Upper lobe of left lung (tissue), 6 donors: ENCODE results near the gene ENDOV. TPM values are rescaled to one million over a fixed set of nuclear protein-coding genes. Genes with fewer than 3 reads are reported as not detected.
"Not testable (repeated sequence)": the region's sequence is repeated elsewhere in the genome, so short reads cannot be mapped to it uniquely, and the experiment has no call there.

ENCODE experiments used
- ATAC-seq, 2 donors: fragments of 200-7000 bp; cut with Tn5 transposase; one replicate each; pipeline ENCODE4 v1.9.1; 2022; ENCODE audit warnings: mild to moderate bottlenecking in 2 of 2, moderate library complexity in 2 of 2; ENCODE audit not compliant: low FRiP score in 2 of 2
- DNase-seq, 2 donors: peaks; one replicate each; pipeline ENCODE4 v3.0.0-alpha.2; 2019 to 2020
- H3K27ac ChIP-seq, 4 donors: fragments of 200-600 bp; sonication (generic); one replicate each; pipeline ENCODE4 v1.5.1; 2016 to 2019
- H3K27me3 ChIP-seq, 4 donors: fragments of 200-600 bp; sonication (generic); one replicate each; pipeline ENCODE4 v1.5.1; 2017 to 2019
- H3K36me3 ChIP-seq, 4 donors: fragments of 200-600 bp; sonication (generic); one replicate each; pipeline ENCODE4 v1.5.1; 2016 to 2019
- H3K4me1 ChIP-seq, 4 donors: fragments of 200-600 bp; sonication (generic); one replicate each; pipeline ENCODE4 v1.5.1; 2018 to 2019
- H3K4me3 ChIP-seq, 4 donors: fragments of 200-600 bp; sonication (generic); one replicate each; pipeline ENCODE4 v1.5.1; 2017 to 2019; ENCODE audit warnings: mild to moderate bottlenecking in 2 of 4, moderate library complexity in 1 of 4
- H3K9me3 ChIP-seq, 4 donors: fragments of 200-600 bp; sonication (generic); one replicate each; pipeline ENCODE4 v1.5.1; 2018 to 2019
- EP300 ChIP-seq, 4 donors: sonication (generic); formaldehyde crosslinking; IDR thresholded peaks; one replicate each; pipeline ENCODE4 v1.5.1; 2017; ENCODE audit warnings: antibody characterized with exemption in 4 of 4, control low read depth in 2 of 4
- POLR2A ChIP-seq, 4 donors: fragments of 450-650 bp; IDR thresholded peaks; one replicate each; pipeline ENCODE4 v1.5.1; 2016 to 2017; ENCODE audit warnings: antibody characterized with exemption in 4 of 4, mild to moderate bottlenecking in 2 of 4
- POLR2AphosphoS5 ChIP-seq, 2 donors: sonication (generic); formaldehyde crosslinking; IDR thresholded peaks; one replicate each; pipeline ENCODE4 v1.5.1; 2017; ENCODE audit warnings: antibody characterized with exemption in 2 of 2
- WGBS, 2 donors: methylation state at CpG; one replicate each; pipeline ENCODE4 v1.1.5; 2017 to 2018; 5-methylcytosine and 5-hydroxymethylcytosine counted together
- total RNA-seq, 6 donors: library from RNA; depleted of rRNA in 4 of 6; stranded (reverse); fragments of >200 nt in 4 of 6; gene quantifications; one replicate each; pipeline versions ENCODE4 v1.1.0 to v1.2.1, GENCODE V29; 2016 to 2021
- TF ChIP-seq, protein P1 (sequence below), 6 experiments: fragments of 450-650 bp in 4 of 6; fragments of 200-600 bp in 2 of 6; sonication (generic) in 2 of 6; IDR thresholded peaks; one replicate each; pipeline ENCODE4 v1.5.1; 2016 to 2019; ENCODE audit warnings: antibody characterized with exemption in 6 of 6
- donor health status: DM: no; HTN: no; CAD: no; lungs with moderate emphysema.
- donor health status: DM: no; HTN: yes; CAD: no; lungs with severe emphysema.

Gene ENDOV
- total RNA-seq, 6 donors from 2014 or later: 16.7 to 93.2 (median 25.6) TPM

DNA sequence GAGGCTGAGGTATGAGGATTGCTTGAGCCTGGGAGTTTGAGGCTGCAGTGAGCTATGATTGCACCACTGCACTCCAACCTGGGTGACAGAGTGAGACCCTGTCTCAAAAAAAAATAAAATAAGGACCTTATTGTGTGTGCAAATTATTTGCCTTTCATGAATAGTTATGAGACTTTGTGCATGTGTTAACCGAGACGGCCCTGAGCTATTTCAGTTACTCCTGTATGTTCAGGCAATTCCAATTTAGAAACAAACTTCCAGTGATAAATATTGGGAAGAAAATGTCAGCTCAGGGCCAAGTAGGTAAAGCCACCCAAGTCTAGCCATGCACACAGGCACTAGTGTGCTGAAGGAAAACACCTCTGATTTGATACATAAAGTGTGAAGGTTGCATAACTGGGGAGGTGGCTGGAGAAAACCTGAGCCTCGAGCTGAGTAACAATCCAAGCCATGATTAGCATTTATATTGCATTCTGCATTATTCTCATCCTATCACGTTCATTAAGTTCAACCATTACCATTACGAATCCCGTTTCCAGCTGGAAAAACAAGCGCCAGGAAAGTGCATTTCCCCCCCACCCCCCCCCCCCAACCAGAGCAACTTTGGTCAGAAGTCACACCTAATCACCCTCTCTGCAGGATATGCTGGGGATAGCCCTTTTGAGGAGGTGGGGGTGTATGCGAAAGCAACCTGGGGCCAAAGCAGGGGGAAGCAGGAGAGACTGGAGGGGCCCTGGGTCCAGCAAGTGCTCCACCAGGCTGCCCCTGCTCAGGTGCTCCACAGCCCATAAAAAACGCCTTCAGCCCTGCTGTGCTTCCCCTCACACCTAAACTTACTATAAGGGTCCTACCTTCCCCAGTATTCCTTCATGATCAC lies 18.6 kb upstream of the ENDOV start:
- no peak overlapping the region for H3K4me3 ChIP-seq
- H3K27ac ChIP-seq: no peak overlapping the region
- ATAC-seq (no peak), DNase-seq (no peak)
- TF ChIP-seq POLR2A (IDR thresholded peaks at IDR 0.05) (no peak), POLR2AphosphoS5 (IDR thresholded peaks at IDR 0.05) (no peak), EP300 (IDR thresholded peaks at IDR 0.05) (no peak)
- TF ChIP-seq, protein P1, sequence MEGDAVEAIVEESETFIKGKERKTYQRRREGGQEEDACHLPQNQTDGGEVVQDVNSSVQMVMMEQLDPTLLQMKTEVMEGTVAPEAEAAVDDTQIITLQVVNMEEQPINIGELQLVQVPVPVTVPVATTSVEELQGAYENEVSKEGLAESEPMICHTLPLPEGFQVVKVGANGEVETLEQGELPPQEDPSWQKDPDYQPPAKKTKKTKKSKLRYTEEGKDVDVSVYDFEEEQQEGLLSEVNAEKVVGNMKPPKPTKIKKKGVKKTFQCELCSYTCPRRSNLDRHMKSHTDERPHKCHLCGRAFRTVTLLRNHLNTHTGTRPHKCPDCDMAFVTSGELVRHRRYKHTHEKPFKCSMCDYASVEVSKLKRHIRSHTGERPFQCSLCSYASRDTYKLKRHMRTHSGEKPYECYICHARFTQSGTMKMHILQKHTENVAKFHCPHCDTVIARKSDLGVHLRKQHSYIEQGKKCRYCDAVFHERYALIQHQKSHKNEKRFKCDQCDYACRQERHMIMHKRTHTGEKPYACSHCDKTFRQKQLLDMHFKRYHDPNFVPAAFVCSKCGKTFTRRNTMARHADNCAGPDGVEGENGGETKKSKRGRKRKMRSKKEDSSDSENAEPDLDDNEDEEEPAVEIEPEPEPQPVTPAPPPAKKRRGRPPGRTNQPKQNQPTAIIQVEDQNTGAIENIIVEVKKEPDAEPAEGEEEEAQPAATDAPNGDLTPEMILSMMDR (IDR thresholded peaks at IDR 0.05): no peak
- H3K9me3 ChIP-seq: no peaks in the 10 kb centered on the region
- peaks cover 0 to 7% (median 1%) of the 10 kb centered on the region in 4 donors for H3K4me1 ChIP-seq
- 71 to 77% methylated on average over 9 of the region's 9 CpGs for WGBS, 2 donors
- H3K36me3 ChIP-seq: peaks cover 11 to 48% (median 40%) of the 10 kb centered on the region in 4 donors
- no peaks in the 10 kb centered on the region for H3K27me3 ChIP-seq

DNA sequence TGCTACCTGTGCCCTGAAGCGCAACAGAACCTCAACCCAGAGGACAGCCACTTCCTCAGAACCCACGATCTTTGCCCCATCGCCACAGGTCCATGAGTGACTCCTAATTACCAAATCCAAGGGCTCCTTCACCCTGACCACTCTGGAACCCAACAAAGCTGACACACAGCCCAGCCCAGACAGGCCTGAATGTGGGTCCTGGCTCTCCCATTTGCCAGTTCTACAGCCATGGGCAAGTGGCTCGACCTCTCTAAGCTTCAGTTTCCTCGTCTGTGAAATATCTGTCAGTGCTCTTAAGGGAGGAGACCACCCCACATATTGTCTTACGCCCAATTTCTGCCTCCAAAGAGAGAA lies 18.0 kb upstream of the ENDOV start:
- H3K4me3 ChIP-seq: no peak overlapping the region
- no peaks in the 10 kb centered on the region for H3K27me3 ChIP-seq
- WGBS, 2 donors: 77 to 83% methylated on average over 6 of the region's 6 CpGs
- H3K4me1 ChIP-seq: peaks cover 0 to 7% (median 1%) of the 10 kb centered on the region in 4 donors
- TF ChIP-seq, protein P1 (IDR thresholded peaks at IDR 0.05): no peak
- TF ChIP-seq POLR2AphosphoS5 (IDR thresholded peaks at IDR 0.05) (no peak), EP300 (IDR thresholded peaks at IDR 0.05) (no peak), POLR2A (IDR thresholded peaks at IDR 0.05) (no peak)
- no peak for DNase-seq
- no peaks in the 10 kb centered on the region for H3K9me3 ChIP-seq
- no peak overlapping the region for H3K27ac ChIP-seq
- no peak for ATAC-seq
- H3K36me3 ChIP-seq: peaks cover 8 to 42% (median 35%) of the 10 kb centered on the region in 4 donors

DNA sequence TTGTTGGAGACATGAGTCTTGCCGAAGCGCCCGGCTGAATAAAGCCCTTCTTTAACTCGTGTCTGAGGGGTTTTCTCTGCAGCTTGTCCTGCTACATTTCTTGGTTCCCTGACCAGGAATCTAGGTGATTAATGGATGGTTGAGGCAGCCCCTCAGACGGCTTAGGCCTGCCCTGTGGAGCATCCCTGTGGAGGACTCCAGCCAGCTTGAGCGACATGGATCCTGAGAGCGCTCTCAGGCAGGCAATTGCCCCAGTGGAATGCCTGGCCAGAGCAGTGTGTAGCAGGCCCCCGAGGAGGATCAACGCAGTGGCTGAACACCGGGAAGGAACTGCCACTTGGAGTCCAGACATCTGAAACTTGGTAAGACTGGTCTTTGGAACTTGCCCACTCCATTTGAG lies 17.3 kb upstream of the ENDOV start:
- Histone ChIP-seq H3K9me3 (no peaks in the 10 kb centered on the region), H3K36me3 (peaks cover 8 to 35% (median 29%) of the 10 kb centered on the region in 4 donors), H3K27ac (no peak overlapping the region), H3K4me3 (no peak overlapping the region), H3K4me1 (peaks cover 0 to 7% (median 1%) of the 10 kb centered on the region in 4 donors), H3K27me3 (no peaks in the 10 kb centered on the region)
- ATAC-seq: no peak
- DNase-seq: no peak
- no peak for TF ChIP-seq POLR2A (IDR thresholded peaks at IDR 0.05)
- no peak for TF ChIP-seq EP300 (IDR thresholded peaks at IDR 0.05)
- TF ChIP-seq POLR2AphosphoS5 (IDR thresholded peaks at IDR 0.05): no peak
- TF ChIP-seq, protein P1 (IDR thresholded peaks at IDR 0.05): no peak
- 83% methylated on average over 10 of the region's 10 CpGs; no CpG with 5 or more reads in 1 of the 2 donors for WGBS, 2 donors

DNA sequence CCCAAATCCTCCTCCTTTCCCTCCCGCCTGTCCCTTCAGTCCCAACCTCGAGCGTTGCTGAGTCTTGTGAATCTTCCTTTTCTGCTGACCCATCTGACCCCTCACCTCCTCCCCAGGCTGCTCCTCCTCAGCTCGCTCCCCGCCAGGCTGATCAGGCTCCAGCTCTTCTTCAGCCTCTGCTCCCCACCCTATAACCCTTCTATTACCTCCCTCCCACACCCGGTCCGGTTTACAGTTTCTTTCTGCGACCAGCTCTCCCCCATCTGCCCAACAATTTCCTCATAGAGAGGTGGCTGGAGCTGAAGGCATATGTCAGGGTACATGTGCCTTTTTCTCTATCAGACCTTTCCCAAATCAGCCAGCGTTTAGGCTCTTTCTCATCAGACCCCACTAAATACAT lies 13.9 kb upstream of the ENDOV start:
- not testable (repeated sequence) for H3K27me3 ChIP-seq, H3K4me1 ChIP-seq, DNase-seq, H3K36me3 ChIP-seq, H3K4me3 ChIP-seq, ATAC-seq, H3K9me3 ChIP-seq, H3K27ac ChIP-seq
- 78 to 79% methylated on average over 9 of the region's 9 CpGs for WGBS, 2 donors

DNA sequence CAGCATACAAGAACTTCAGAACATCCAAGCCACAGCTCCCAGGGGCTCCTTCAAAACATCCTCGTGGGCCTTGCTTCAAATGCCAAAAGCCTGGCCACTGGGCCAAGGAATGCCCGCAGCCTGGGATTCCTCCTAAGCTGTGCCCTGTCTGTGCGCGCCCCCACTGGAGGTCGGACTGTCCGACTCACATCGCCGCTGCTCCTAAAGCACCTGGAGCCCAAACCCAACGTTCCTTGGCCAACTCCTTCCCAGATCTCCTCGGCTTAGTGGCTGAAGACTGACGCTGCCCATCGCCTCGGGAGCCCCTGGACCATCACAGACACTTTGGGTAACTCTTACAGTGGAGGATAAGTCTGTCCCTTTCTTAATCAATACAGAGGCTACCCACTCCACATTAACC lies 12.9 kb upstream of the ENDOV start:
- not testable (repeated sequence) for H3K9me3 ChIP-seq, DNase-seq, H3K4me1 ChIP-seq, H3K27me3 ChIP-seq, H3K27ac ChIP-seq, H3K36me3 ChIP-seq, ATAC-seq, H3K4me3 ChIP-seq
- 91 to 92% methylated on average over 12 to 13 of the region's 13 CpGs for WGBS, 2 donors

DNA sequence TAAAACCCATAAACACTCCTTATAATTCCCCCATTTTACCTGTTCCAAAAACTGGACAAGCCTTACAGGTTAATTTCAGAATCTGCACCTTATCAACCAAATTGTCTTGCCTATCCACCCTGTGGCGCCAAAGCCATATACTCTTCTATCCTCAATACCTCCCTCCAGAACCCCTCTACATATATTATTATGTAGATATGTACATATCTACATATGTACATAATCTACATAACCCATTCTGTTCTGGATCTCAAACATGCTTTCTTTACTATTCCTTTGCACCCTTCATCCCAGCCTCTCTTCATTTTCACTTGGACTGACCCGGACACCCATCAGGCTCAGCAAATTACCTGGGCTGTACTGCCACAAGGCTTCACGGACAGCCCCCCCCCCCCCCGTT lies 12.0 kb upstream of the ENDOV start:
- H3K27me3 ChIP-seq: no peaks in the 10 kb centered on the region
- H3K27ac ChIP-seq: no peak overlapping the region
- H3K9me3 ChIP-seq: no peaks in the 10 kb centered on the region
- TF ChIP-seq EP300 (IDR thresholded peaks at IDR 0.05) (no peak), POLR2AphosphoS5 (IDR thresholded peaks at IDR 0.05) (no peak), POLR2A (IDR thresholded peaks at IDR 0.05) (no peak)
- TF ChIP-seq, protein P1 (IDR thresholded peaks at IDR 0.05): no peak
- no peak overlapping the region for H3K4me3 ChIP-seq
- DNase-seq: no peak
- H3K4me1 ChIP-seq: no peaks in the 10 kb centered on the region
- ATAC-seq: no peak
- WGBS, 2 donors: 92 to 96% methylated on average over 4 of the region's 4 CpGs
- H3K36me3 ChIP-seq: no peaks in the 10 kb centered on the region
